ENCODE results near the gene PEAK3. TPM values are rescaled to one million over a fixed set of nuclear protein-coding genes. Genes with fewer than 3 reads are reported as not detected.

Gene PEAK3
- total RNA-seq, 4 donors from 2014 or later = 0.27 to 1.6 (median 0.59) TPM

- intact Hi-C loops (cut with DNase I) = no loop called here
- no peaks in the 10 kb centered on the region for H3K9me3 ChIP-seq
- no peaks in the 10 kb centered on the region for H3K27me3 ChIP-seq
- WGBS, 2 donors = 85 to 93% methylated on average over 10 to 12 of the region's 12 CpGs
- H3K27ac ChIP-seq = no peak overlapping the region
- H3K36me3 ChIP-seq = peaks cover 4 to 8% of the 10 kb centered on the region in 2 donors
- no peak for DNase-seq
- TF ChIP-seq CTCF (IDR thresholded peaks at IDR 0.05) (no peak), POLR2A (IDR thresholded peaks at IDR 0.05) (no peak)
- H3K4me3 ChIP-seq (replicated peaks in 1 of 3) = no peak overlapping the region
- no peaks in the 10 kb centered on the region for H3K4me1 ChIP-seq
Observed at GRCh38 chr19:2320939-2321338, 39.0 kb upstream of the PEAK3 start.

- Histone ChIP-seq H3K27ac (no peak overlapping the region), H3K9me3 (no peaks in the 10 kb centered on the region), H3K36me3 (peaks cover 4 to 8% of the 10 kb centered on the region in 2 donors), H3K27me3 (no peaks in the 10 kb centered on the region), H3K4me1 (no peaks in the 10 kb centered on the region), H3K4me3 (replicated peaks in 1 of 3) (no peak overlapping the region)
- 75 to 81% methylated on average over 9 to 12 of the region's 12 CpGs for WGBS, 2 donors
- intact Hi-C loops (cut with DNase I) = no loop called here
- no peak for DNase-seq
- no peak for TF ChIP-seq POLR2A (IDR thresholded peaks at IDR 0.05)
- TF ChIP-seq CTCF (IDR thresholded peaks at IDR 0.05) = no peak
Observed at GRCh38 chr19:2320049-2320448, 38.1 kb upstream of the PEAK3 start.

- intact Hi-C loops (cut with DNase I) = no loop called here
- no peak for DNase-seq
- no peak for TF ChIP-seq POLR2A (IDR thresholded peaks at IDR 0.05)
- TF ChIP-seq CTCF (IDR thresholded peaks at IDR 0.05) = no peak
Observed at GRCh38 chr19:2319551-2319950, 37.6 kb upstream of the PEAK3 start.

GRCh38 chr19:2318923-2319322 is 36.9 kb upstream of the PEAK3 start:
- H3K36me3 ChIP-seq = peaks cover 4 to 8% of the 10 kb centered on the region in 2 donors
- H3K9me3 ChIP-seq = no peaks in the 10 kb centered on the region
- 85 to 90% methylated on average over 6 of the region's 6 CpGs for WGBS, 2 donors
- intact Hi-C loops (cut with DNase I) = no loop called here
- no peaks in the 10 kb centered on the region for H3K27me3 ChIP-seq
- no peak for TF ChIP-seq POLR2A (IDR thresholded peaks at IDR 0.05)
- no peak for TF ChIP-seq CTCF (IDR thresholded peaks at IDR 0.05)
- no peak overlapping the region for H3K4me3 ChIP-seq (replicated peaks in 1 of 3)
- H3K27ac ChIP-seq = no peak overlapping the region
- H3K4me1 ChIP-seq = no peaks in the 10 kb centered on the region
- DNase-seq = no peak

More at GRCh38 chr19:2319551-2319950, 37.6 kb upstream of the PEAK3 start:
- 79 to 90% methylated on average over 17 to 20 of the region's 20 CpGs for WGBS, 2 donors
- Histone ChIP-seq H3K27ac (no peak overlapping the region), H3K4me1 (no peaks in the 10 kb centered on the region), H3K9me3 (no peaks in the 10 kb centered on the region), H3K27me3 (no peaks in the 10 kb centered on the region), H3K4me3 (replicated peaks in 1 of 3) (no peak overlapping the region), H3K36me3 (peaks cover 4 to 8% of the 10 kb centered on the region in 2 donors)

GRCh38 chr19:2317756-2318155 is 35.8 kb upstream of the PEAK3 start:
- Histone ChIP-seq H3K4me3 (replicated peaks in 1 of 3) (no peak overlapping the region), H3K36me3 (peaks cover 0 to 4% of the 10 kb centered on the region in 2 donors), H3K9me3 (no peaks in the 10 kb centered on the region), H3K27me3 (peaks cover 3% of the 10 kb centered on the region), H3K27ac (no peak overlapping the region), H3K4me1 (no peaks in the 10 kb centered on the region)
- no peak for DNase-seq
- intact Hi-C loops (cut with DNase I) = no loop called here
- WGBS, 2 donors = 66% methylated on average over 15 to 19 of the region's 25 CpGs
- no peak for TF ChIP-seq CTCF (IDR thresholded peaks at IDR 0.05)
- no peak for TF ChIP-seq POLR2A (IDR thresholded peaks at IDR 0.05)

Data from thyroid gland (tissue), 4 donors.